Mesendoderm (in vitro differentiated cells): Measurements from ENCODE around the gene SPI1.
"Not testable (repeated sequence)": the region's sequence is repeated elsewhere in the genome, so short reads cannot be mapped to it uniquely, and the experiment has no call there.

ENCODE experiments used
- DNase-seq: peaks from one replicate; pipeline ENCODE4 v3.0.0; 2013
- H2AK5ac ChIP-seq: 2 replicates; pipeline ENCODE4 v1.6.1; 2013; ENCODE audit warnings: low read length, inconsistent platforms
- H2BK120ac ChIP-seq: 2 replicates; pipeline ENCODE4 v1.6.1; 2013; ENCODE audit warnings: low read depth, mild to moderate bottlenecking, low read length, moderate library complexity, mixed read lengths
- H2BK15ac ChIP-seq: replicated peaks from 2 replicates; pipeline ENCODE4 v1.6.1; 2013; ENCODE audit warnings: low read depth, mild to moderate bottlenecking, moderate library complexity
- H2BK5ac ChIP-seq: 2 replicates; pipeline ENCODE4 v1.6.1; 2013; ENCODE audit warnings: low read length, inconsistent platforms
- H3K18ac ChIP-seq: 2 replicates; pipeline ENCODE4 v1.6.1; 2013; ENCODE audit warnings: mild to moderate bottlenecking, low read length, mixed read lengths
- H3K23ac ChIP-seq: one replicate; pipeline ENCODE4 v1.6.1; 2013; ENCODE audit warnings: low read length
- H3K27ac ChIP-seq: 2 replicates; pipeline ENCODE4 v1.5.1; 2013; ENCODE audit warnings: low read depth, mild to moderate bottlenecking, inconsistent platforms, low read length, moderate library complexity
- H3K27me3 ChIP-seq: 2 replicates; pipeline ENCODE4 v1.6.1; 2013; ENCODE audit warnings: low read length, control low read depth, mild to moderate bottlenecking, inconsistent platforms; ENCODE audit not compliant: insufficient read depth, poor library complexity
- H3K36me3 ChIP-seq: 2 replicates; pipeline ENCODE4 v1.6.1; 2013; ENCODE audit warnings: low read length, inconsistent platforms; ENCODE audit not compliant: control insufficient read depth, insufficient read depth
- H3K4ac ChIP-seq: one replicate; pipeline ENCODE4 v1.6.1; 2013; ENCODE audit warnings: low read depth, mild to moderate bottlenecking, low read length, moderate library complexity
- H3K4me1 ChIP-seq: 2 replicates; pipeline ENCODE4 v1.6.1; 2013; ENCODE audit warnings: low read depth, low read length, inconsistent platforms; ENCODE audit not compliant: control insufficient read depth
- H3K4me2 ChIP-seq: 2 replicates; pipeline ENCODE4 v1.6.1; 2013; ENCODE audit warnings: low read length
- H3K4me3 ChIP-seq: 2 replicates; pipeline ENCODE4 v1.5.1; 2013; ENCODE audit warnings: mild to moderate bottlenecking, low read length
- H3K56ac ChIP-seq: one replicate; pipeline ENCODE4 v1.6.1; 2013; ENCODE audit warnings: low read length
- H3K79me1 ChIP-seq: 2 replicates; pipeline ENCODE4 v1.6.1; 2013; ENCODE audit warnings: low read length, inconsistent platforms
- H3K79me2 ChIP-seq: 2 replicates; pipeline ENCODE4 v1.6.1; 2013; ENCODE audit warnings: mild to moderate bottlenecking, low read length; ENCODE audit not compliant: control insufficient read depth, insufficient read depth
- H3K9ac ChIP-seq: 2 replicates; pipeline ENCODE4 v1.6.1; 2013; ENCODE audit warnings: low read length, inconsistent platforms
- H4K5ac ChIP-seq: one replicate; pipeline ENCODE4 v1.6.1; 2013; ENCODE audit warnings: low read length
- H4K8ac ChIP-seq: one replicate; pipeline ENCODE4 v1.6.1; 2013; ENCODE audit warnings: low read depth, mild to moderate bottlenecking, control low read depth, low read length, moderate library complexity
- WGBS: extraction: QIAGEN DNeasy Blood & Tissue Kit; methylation state at CpG from one replicate; pipeline ENCODE4 v1.1.7; 2013; ENCODE audit warnings: low lambda C conversion rate, missing lambda C conversion rate; ENCODE audit not compliant: insufficient coverage; ENCODE audit errors: extremely low coverage; 5-methylcytosine and 5-hydroxymethylcytosine counted together

SPI1 gene

DNA sequence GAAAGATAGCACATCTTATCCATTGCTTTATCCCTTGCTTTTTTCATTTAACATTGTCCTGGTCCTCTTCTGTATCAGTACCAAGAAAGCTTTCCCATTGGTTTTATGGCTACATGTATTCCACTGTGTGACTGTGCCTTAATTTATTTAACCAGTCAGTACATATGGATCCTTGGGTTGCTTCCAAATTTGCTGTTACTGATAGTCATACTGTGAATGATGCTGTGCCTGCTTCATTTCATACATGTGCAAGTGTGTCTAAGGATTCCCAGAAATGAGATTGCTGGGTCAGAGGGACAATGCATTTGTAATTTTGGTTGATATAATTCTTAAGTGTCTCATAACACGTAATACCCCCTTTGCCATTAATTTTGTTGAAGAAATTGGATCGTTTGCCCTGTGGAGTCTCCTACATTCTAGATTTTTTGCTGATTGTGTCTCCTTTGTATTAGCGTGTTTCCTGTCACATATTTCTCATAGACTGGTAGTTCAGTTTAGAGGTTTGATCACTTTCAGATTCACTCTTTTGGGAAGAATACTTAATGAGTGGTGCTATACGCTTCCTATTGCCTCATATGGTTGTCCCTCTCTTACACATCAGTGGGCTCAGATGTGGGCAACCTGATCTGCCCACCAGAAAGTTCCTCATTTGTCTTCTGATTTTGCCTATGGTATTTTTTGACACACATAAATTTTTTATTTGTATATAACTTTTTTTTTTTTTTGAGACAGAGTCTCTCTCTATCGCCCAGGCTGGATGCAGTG is 61.1 kb downstream of the SPI1 start:
- Histone ChIP-seq H3K4me1 (no peaks in the 10 kb centered on the region), H3K4ac (no peak overlapping the region), H3K23ac (no peak overlapping the region), H4K8ac (no peak overlapping the region), H3K4me2 (no peak overlapping the region), H3K27me3 (no peaks in the 10 kb centered on the region), H3K27ac (no peak overlapping the region), H2BK15ac (no peak overlapping the region), H4K5ac (no peak overlapping the region), H3K4me3 (no peak overlapping the region), H3K18ac (no peak overlapping the region), H3K79me1 (no peaks in the 10 kb centered on the region), H3K36me3 (no peaks in the 10 kb centered on the region), H2AK5ac (no peak overlapping the region), H3K79me2 (no peaks in the 10 kb centered on the region), H3K9ac (no peak overlapping the region), H2BK5ac (no peak overlapping the region), H3K56ac (no peak overlapping the region), H2BK120ac (no peak overlapping the region)
- no peak for DNase-seq
- no CpG with 5 or more reads among the region's 5 CpGs for WGBS

- H3K23ac ChIP-seq, H3K18ac ChIP-seq, H3K79me2 ChIP-seq, H2BK120ac ChIP-seq, H3K56ac ChIP-seq, H3K4me1 ChIP-seq, H2BK15ac ChIP-seq, H3K27ac ChIP-seq, H3K4me3 ChIP-seq, H3K4me2 ChIP-seq, H3K79me1 ChIP-seq, H3K4ac ChIP-seq, H3K27me3 ChIP-seq, H2BK5ac ChIP-seq, H4K8ac ChIP-seq, H3K9ac ChIP-seq, DNase-seq, H3K36me3 ChIP-seq, H4K5ac ChIP-seq, H2AK5ac ChIP-seq: not testable (repeated sequence)
- WGBS, result no CpG with 5 or more reads among the region's 8 CpGs
These were observed 61.8 kb downstream of the SPI1 start for GRCh38 chr11:47316501-47316900.

DNA sequence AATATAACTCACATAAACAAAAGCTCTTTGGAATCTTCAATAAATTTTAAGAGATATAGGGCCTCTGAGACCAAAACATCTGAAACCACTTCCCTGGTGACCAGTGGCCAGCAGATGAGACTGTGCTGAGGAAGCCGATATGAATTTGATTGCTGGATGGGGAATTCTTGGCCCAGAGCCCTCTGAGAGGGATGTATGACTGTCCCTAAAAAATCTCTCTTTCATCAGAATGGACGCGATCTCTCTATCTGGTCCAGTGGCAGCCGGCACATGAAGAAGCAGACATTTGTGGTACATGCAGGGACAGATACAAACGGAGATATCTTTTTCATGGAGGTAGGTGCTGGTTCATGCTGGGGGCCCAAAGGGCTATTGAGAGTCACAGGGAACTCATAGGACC is 63.4 kb downstream of the SPI1 start:
- Histone ChIP-seq H2BK120ac (no peak overlapping the region), H2BK5ac (no peak overlapping the region), H3K4me3 (no peak overlapping the region), H3K4me1 (no peaks in the 10 kb centered on the region), H2BK15ac (no peak overlapping the region), H4K5ac (no peak overlapping the region), H3K9ac (no peak overlapping the region), H3K27ac (no peak overlapping the region), H3K79me1 (no peaks in the 10 kb centered on the region), H3K36me3 (peaks cover 2% of the 10 kb centered on the region), H3K56ac (no peak overlapping the region), H3K27me3 (no peaks in the 10 kb centered on the region), H4K8ac (no peak overlapping the region), H2AK5ac (no peak overlapping the region), H3K79me2 (no peaks in the 10 kb centered on the region), H3K18ac (no peak overlapping the region), H3K23ac (no peak overlapping the region), H3K4ac (no peak overlapping the region), H3K4me2 (no peak overlapping the region)
- DNase-seq, result no peak
- WGBS, result no CpG with 5 or more reads among the region's 5 CpGs

- H3K4ac ChIP-seq, result no peak overlapping the region
- H4K8ac ChIP-seq, result no peak overlapping the region
- WGBS, result no CpG with 5 or more reads among the region's 6 CpGs
- no peak overlapping the region for H4K5ac ChIP-seq
- no peak overlapping the region for H2BK5ac ChIP-seq
- H2BK120ac ChIP-seq, result no peak overlapping the region
- no peak overlapping the region for H3K56ac ChIP-seq
- no peak for DNase-seq
- no peak overlapping the region for H3K18ac ChIP-seq
- no peaks in the 10 kb centered on the region for H3K79me1 ChIP-seq
- H3K23ac ChIP-seq, result no peak overlapping the region
- no peaks in the 10 kb centered on the region for H3K79me2 ChIP-seq
- H3K4me1 ChIP-seq, result no peaks in the 10 kb centered on the region
- no peak overlapping the region for H3K9ac ChIP-seq
- H2BK15ac ChIP-seq, result no peak overlapping the region
- H3K27ac ChIP-seq, result no peak overlapping the region
- H3K4me3 ChIP-seq, result no peak overlapping the region
- no peaks in the 10 kb centered on the region for H3K27me3 ChIP-seq
- no peak overlapping the region for H2AK5ac ChIP-seq
- H3K36me3 ChIP-seq, result peaks cover 7% of the 10 kb centered on the region
- H3K4me2 ChIP-seq, result no peak overlapping the region
These were observed 70.1 kb downstream of the SPI1 start for GRCh38 chr11:47308050-47308823.

- no peak overlapping the region for H2BK5ac ChIP-seq
- WGBS, result no CpG with 5 or more reads among the region's 1 CpG
- no peak overlapping the region for H3K56ac ChIP-seq
- no peak overlapping the region for H4K8ac ChIP-seq
- H3K79me2 ChIP-seq, result no peaks in the 10 kb centered on the region
- peaks cover 5% of the 10 kb centered on the region for H3K36me3 ChIP-seq
- H2BK120ac ChIP-seq, result no peak overlapping the region
- no peak overlapping the region for H3K4me3 ChIP-seq
- H3K4ac ChIP-seq, result no peak overlapping the region
- no peak overlapping the region for H2AK5ac ChIP-seq
- H3K18ac ChIP-seq, result no peak overlapping the region
- no peak overlapping the region for H3K4me2 ChIP-seq
- no peak overlapping the region for H2BK15ac ChIP-seq
- no peaks in the 10 kb centered on the region for H3K79me1 ChIP-seq
- H3K4me1 ChIP-seq, result no peaks in the 10 kb centered on the region
- DNase-seq, result no peak
- H3K27me3 ChIP-seq, result no peaks in the 10 kb centered on the region
- H3K9ac ChIP-seq, result no peak overlapping the region
- no peak overlapping the region for H3K27ac ChIP-seq
- no peak overlapping the region for H4K5ac ChIP-seq
- H3K23ac ChIP-seq, result no peak overlapping the region
These were observed 71.9 kb downstream of the SPI1 start for GRCh38 chr11:47306484-47306844.
